Keratinocyte (primary cell): Measurements from ENCODE around the gene TNFAIP8L3. TPM values are rescaled to one million over a fixed set of nuclear protein-coding genes. Genes with fewer than 3 reads are reported as not detected.

Experiments used
- DNase-seq: peaks from one replicate; pipeline ENCODE4 v3.0.0-alpha.2; 2011; ENCODE audit warnings: low read depth, missing footprints, low spot score
- FAIRE-seq: peaks from 2 replicates; lab custom pipeline; 2011; peaks lifted over from hg19 to GRCh38; lab: Jason Lieb, UNC
- H2AFZ ChIP-seq: 2 replicates; pipeline ENCODE4 v1.6.0; 2012; ENCODE audit warnings: low read length, control low read depth, inconsistent platforms; ENCODE audit not compliant: control insufficient read depth
- H3K27ac ChIP-seq: 2 replicates; pipeline ENCODE4 v1.5.1; 2011; ENCODE audit warnings: low read length; ENCODE audit not compliant: control insufficient read depth, insufficient read depth
- H3K27me3 ChIP-seq: 3 replicates; pipeline ENCODE4 v1.6.0; 2011; ENCODE audit warnings: low read length; ENCODE audit not compliant: control insufficient read depth, insufficient read depth; ENCODE audit errors: extremely low read depth
- H3K36me3 ChIP-seq, 2 experiments: 2 replicates in 1 of 2; 3 replicates in 1 of 2; pipeline ENCODE4 v1.5.1; 2011; ENCODE audit warnings: low read length in 2 of 2, mild to moderate bottlenecking in 1 of 2; ENCODE audit not compliant: control insufficient read depth in 2 of 2, insufficient read depth in 2 of 2; ENCODE audit errors: extremely low read depth in 1 of 2
- H3K4me1 ChIP-seq: 3 replicates; pipeline ENCODE4 v1.5.1; 2011; ENCODE audit warnings: low read length; ENCODE audit not compliant: control insufficient read depth, insufficient read depth; ENCODE audit errors: extremely low read depth
- H3K4me2 ChIP-seq: 3 replicates; pipeline ENCODE4 v1.6.0; 2011; ENCODE audit warnings: low read depth, low read length; ENCODE audit not compliant: control insufficient read depth, insufficient read depth; ENCODE audit errors: extremely low read depth
- H3K4me3 ChIP-seq, 3 experiments: fragments of 200-600 bp in 1 of 3; sonication (generic) in 1 of 3; 2 replicates in 2 of 3; 3 replicates in 1 of 3; pipeline ENCODE4 v1.5.1; 2011 to 2016; ENCODE audit warnings: low read length in 3 of 3, mild to moderate bottlenecking in 3 of 3, control low read depth in 2 of 3, inconsistent platforms in 1 of 3, low read depth in 1 of 3, mixed read lengths in 1 of 3, mixed run types in 1 of 3, moderate library complexity in 1 of 3; ENCODE audit not compliant: control insufficient read depth in 2 of 3, insufficient read depth in 2 of 3; ENCODE audit errors: extremely low read depth in 1 of 3
- H3K79me2 ChIP-seq: 2 replicates; pipeline ENCODE4 v1.6.0; 2012; ENCODE audit warnings: low read length; ENCODE audit not compliant: control insufficient read depth, insufficient read depth
- H3K9ac ChIP-seq: 3 replicates; pipeline ENCODE4 v1.6.0; 2011; ENCODE audit warnings: low read length; ENCODE audit not compliant: control insufficient read depth, insufficient read depth; ENCODE audit errors: extremely low read depth
- H3K9me1 ChIP-seq: 3 replicates; pipeline ENCODE4 v1.6.0; 2011; ENCODE audit warnings: low read length; ENCODE audit not compliant: control insufficient read depth, insufficient read depth; ENCODE audit errors: extremely low read depth
- H3K9me3 ChIP-seq: 2 replicates; pipeline ENCODE4 v1.5.1; 2012; ENCODE audit warnings: low read depth, low read length; ENCODE audit not compliant: control insufficient read depth
- H4K20me1 ChIP-seq: 3 replicates; pipeline ENCODE4 v1.6.0; 2011; ENCODE audit warnings: low read length; ENCODE audit not compliant: control insufficient read depth, insufficient read depth; ENCODE audit errors: extremely low read depth
- EZH2 ChIP-seq: IDR thresholded peaks from one replicate; pipeline ENCODE4 v1.6.1; 2012; ENCODE audit warnings: inconsistent platforms, mild to moderate bottlenecking, low read length, moderate library complexity
- dilution Hi-C: fragments of 300-500 bp; cut with MboI; formaldehyde crosslinking; loops from one replicate; pipeline ENCODE4 v1.7.0; 2020; ENCODE audit warnings: low sequenced_read_pairs; ENCODE audit not compliant: extremely low pct_ligation_motif_present
- polyA plus RNA-seq, 5 experiments: library from polyadenylated mRNA; depleted of rRNA in 3 of 5; stranded (reverse) in 3 of 5; stranded (forward) in 1 of 5; unstranded in 1 of 5; fragments of >200 nt; gene quantifications; 1 replicate in 1 of 5; 2 replicates in 3 of 5; 3 replicates in 1 of 5; pipeline versions ENCODE4 v1.2.1 to v1.2.3, GENCODE V29; 2011 to 2012; ENCODE audit warnings: missing spikeins in 2 of 5, low read depth in 1 of 5, low replicate concordance in 1 of 5
- TF ChIP-seq, protein P1 (sequence below), 3 experiments: IDR thresholded peaks in 1 of 3; conservative IDR thresholded peaks in 1 of 3; optimal IDR thresholded peaks in 1 of 3; 2 replicates in 2 of 3; 3 replicates in 1 of 3; pipeline versions ENCODE3 to v1.5.1; 2011; ENCODE audit warnings: low read length in 3 of 3, mild to moderate bottlenecking in 3 of 3, moderate library complexity in 2 of 3, control low read depth in 1 of 3, inconsistent platforms in 1 of 3; ENCODE audit not compliant: insufficient read depth in 2 of 3; ENCODE audit errors: extremely low read depth in 1 of 3

TNFAIP8L3 gene
- polyA plus RNA-seq, 1 donor (not counting 4 experiments of a cell fraction or from before 2014, with no cell fraction given) = 0.51 TPM

DNA sequence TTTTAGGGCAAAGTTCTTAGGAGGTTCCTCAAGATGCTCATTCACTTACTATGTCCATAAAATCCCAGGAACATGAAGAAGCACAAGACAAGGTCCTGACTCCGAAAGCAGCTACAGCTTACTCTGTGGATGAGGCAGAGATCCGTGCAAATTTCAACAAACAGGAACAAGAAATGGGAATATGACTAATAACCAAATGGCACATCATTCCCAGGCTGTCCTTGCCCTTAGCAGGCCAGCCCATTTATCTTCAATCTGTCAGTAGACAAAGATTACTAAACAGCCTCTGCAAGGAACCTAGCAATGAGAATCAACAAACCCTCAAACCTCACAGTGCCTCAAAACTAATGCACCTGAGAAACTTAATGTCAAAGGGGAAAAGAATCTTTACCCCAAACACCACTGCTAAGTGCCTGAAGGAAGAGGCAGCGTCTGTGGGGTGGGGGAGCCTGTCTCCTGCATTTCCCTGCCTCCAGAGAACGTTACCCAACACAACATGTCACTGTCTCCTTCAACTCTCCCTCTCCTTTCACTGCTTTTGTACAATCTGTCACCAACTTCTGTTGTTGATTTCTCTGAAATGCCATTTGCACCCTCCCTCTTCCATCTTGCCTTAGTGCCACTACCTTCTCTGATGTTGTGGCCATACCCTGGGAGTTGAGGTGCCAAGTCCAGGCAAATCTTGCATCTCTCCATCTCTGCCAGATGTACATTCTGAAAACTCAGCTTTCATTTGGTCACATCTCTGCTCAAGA lies 4.8 kb downstream of the TNFAIP8L3 start:
- peak; percentile 32 for FAIRE-seq
- no peak overlapping the region for H3K4me2 ChIP-seq

DNA sequence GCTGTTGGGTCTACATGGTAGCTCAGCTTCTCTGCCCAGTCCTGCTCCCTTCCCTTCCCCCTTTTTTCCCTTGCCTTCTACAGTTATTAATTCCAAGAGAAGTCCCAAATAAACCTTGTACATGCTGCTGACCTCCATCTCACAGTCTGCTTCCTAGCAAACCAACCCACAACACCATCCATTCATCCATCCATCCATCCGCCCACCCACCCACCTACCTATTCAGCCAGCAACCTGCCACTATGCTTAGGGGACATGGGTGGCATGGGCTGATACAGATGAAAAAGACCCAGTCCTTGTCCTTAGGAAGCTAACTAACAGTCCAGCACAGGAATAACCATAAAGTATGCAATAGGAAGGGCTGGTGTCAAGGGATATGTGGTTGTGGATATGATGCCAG lies 5.7 kb downstream of the TNFAIP8L3 start:
- Histone ChIP-seq H3K27me3 (peaks cover 22% of the 10 kb centered on the region), H3K36me3 (no peaks in the 10 kb centered on the region), H3K9me1 (no peaks in the 10 kb centered on the region), H3K4me3 (no peak overlapping the region), H3K4me2 (no peak overlapping the region), H4K20me1 (no peaks in the 10 kb centered on the region), H2AFZ (no peak overlapping the region), H3K9ac (no peak overlapping the region), H3K9me3 (no peaks in the 10 kb centered on the region), H3K79me2 (no peaks in the 10 kb centered on the region), H3K4me1 (no peaks in the 10 kb centered on the region), H3K27ac (no peak overlapping the region)
- dilution Hi-C loops = no loop called here
- FAIRE-seq (no peak), DNase-seq (no peak)
- TF ChIP-seq, protein P1, sequence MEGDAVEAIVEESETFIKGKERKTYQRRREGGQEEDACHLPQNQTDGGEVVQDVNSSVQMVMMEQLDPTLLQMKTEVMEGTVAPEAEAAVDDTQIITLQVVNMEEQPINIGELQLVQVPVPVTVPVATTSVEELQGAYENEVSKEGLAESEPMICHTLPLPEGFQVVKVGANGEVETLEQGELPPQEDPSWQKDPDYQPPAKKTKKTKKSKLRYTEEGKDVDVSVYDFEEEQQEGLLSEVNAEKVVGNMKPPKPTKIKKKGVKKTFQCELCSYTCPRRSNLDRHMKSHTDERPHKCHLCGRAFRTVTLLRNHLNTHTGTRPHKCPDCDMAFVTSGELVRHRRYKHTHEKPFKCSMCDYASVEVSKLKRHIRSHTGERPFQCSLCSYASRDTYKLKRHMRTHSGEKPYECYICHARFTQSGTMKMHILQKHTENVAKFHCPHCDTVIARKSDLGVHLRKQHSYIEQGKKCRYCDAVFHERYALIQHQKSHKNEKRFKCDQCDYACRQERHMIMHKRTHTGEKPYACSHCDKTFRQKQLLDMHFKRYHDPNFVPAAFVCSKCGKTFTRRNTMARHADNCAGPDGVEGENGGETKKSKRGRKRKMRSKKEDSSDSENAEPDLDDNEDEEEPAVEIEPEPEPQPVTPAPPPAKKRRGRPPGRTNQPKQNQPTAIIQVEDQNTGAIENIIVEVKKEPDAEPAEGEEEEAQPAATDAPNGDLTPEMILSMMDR (optimal IDR thresholded peaks at IDR 0.05 in 1 of 3, IDR thresholded peaks at IDR 0.05 in 1 of 3, conservative IDR thresholded peaks at IDR 0.05 in 1 of 3; ENCODE audit: extremely low read depth in 1 of 3, insufficient read depth in 2 of 3, low read length in 3 of 3) = no peak
- TF ChIP-seq EZH2 = no peak

More for the DNA sequence above, 4.8 kb downstream of the TNFAIP8L3 start:
- dilution Hi-C loops = no loop called here
- Histone ChIP-seq H3K4me1 (no peaks in the 10 kb centered on the region), H3K36me3 (no peaks in the 10 kb centered on the region), H2AFZ (no peak overlapping the region), H3K4me3 (no peak overlapping the region), H3K27me3 (peaks cover 28% of the 10 kb centered on the region), H4K20me1 (no peaks in the 10 kb centered on the region), H3K9ac (no peak overlapping the region), H3K9me3 (no peaks in the 10 kb centered on the region), H3K79me2 (no peaks in the 10 kb centered on the region), H3K27ac (no peak overlapping the region), H3K9me1 (no peaks in the 10 kb centered on the region)
- DNase-seq = no peak
- no peak for TF ChIP-seq EZH2
- TF ChIP-seq, protein P1 (optimal IDR thresholded peaks at IDR 0.05 in 1 of 3, IDR thresholded peaks at IDR 0.05 in 1 of 3, conservative IDR thresholded peaks at IDR 0.05 in 1 of 3; ENCODE audit: extremely low read depth in 1 of 3, insufficient read depth in 2 of 3, low read length in 3 of 3) = no peak
